Right lobe of liver (tissue), 4 donors: ENCODE results near the gene TRIM34.

Experiments
- POLR2A ChIP-seq: fragments of 450-650 bp; IDR thresholded peaks from one replicate; pipeline ENCODE4 v1.6.1; 2017; ENCODE audit warnings: antibody characterized with exemption, mild to moderate bottlenecking
- TF ChIP-seq, protein P1 (sequence below), 4 donors: fragments of 200-600 bp in 3 of 4; fragments of 450-650 bp in 1 of 4; IDR thresholded peaks; one replicate each; pipeline versions ENCODE4 v1.5.1 to v1.8.0; 2016 to 2022; ENCODE audit warnings: antibody characterized with exemption in 4 of 4, mild to moderate bottlenecking in 2 of 4
- donor health status: DM: no; HTN: no; CAD: no.
- donor health status: DM: no; HTN: no; CAD: no.
- donor health status: DM: no; HTN: yes; CAD: no.

DNA sequence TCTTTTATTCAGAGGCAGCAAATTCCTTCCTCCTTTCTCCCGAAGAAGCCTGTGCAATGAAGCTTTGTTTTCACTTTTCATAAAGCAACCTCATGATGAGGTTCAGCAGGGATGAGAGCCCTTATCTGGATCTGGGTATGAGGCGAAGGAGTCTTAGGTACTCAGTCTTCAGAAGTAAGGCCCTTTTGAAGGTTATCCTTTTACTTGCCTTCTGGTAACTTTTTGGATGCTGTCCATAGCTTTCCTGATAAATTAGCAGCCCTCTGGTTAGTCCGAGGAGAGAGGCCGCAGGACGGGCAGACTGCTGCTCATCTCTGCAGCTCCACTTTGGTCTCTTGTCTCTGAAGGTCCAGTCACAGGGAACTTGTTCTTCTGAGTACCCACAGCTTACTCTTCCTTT is 65.9 kb downstream of the TRIM34 start:
- TF ChIP-seq POLR2A, result no peak
- TF ChIP-seq, protein P1, sequence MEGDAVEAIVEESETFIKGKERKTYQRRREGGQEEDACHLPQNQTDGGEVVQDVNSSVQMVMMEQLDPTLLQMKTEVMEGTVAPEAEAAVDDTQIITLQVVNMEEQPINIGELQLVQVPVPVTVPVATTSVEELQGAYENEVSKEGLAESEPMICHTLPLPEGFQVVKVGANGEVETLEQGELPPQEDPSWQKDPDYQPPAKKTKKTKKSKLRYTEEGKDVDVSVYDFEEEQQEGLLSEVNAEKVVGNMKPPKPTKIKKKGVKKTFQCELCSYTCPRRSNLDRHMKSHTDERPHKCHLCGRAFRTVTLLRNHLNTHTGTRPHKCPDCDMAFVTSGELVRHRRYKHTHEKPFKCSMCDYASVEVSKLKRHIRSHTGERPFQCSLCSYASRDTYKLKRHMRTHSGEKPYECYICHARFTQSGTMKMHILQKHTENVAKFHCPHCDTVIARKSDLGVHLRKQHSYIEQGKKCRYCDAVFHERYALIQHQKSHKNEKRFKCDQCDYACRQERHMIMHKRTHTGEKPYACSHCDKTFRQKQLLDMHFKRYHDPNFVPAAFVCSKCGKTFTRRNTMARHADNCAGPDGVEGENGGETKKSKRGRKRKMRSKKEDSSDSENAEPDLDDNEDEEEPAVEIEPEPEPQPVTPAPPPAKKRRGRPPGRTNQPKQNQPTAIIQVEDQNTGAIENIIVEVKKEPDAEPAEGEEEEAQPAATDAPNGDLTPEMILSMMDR (IDR thresholded peaks at IDR 0.05), result no peak
